Skeletal muscle satellite cell (primary cell): Measurements from ENCODE around the gene DENND4C.

Experiments
- H3K27me3 ChIP-seq: 2 replicates; pipeline ENCODE4 v1.7.0; 2013; ENCODE audit warnings: low read length; ENCODE audit not compliant: control insufficient read depth, insufficient read depth
- H3K36me3 ChIP-seq: 2 replicates; pipeline ENCODE4 v1.7.0; 2013; ENCODE audit warnings: mild to moderate bottlenecking, control low read depth, low read length; ENCODE audit not compliant: insufficient read depth
- H3K4me1 ChIP-seq: 2 replicates; pipeline ENCODE4 v1.7.0; 2013; ENCODE audit warnings: low read length; ENCODE audit not compliant: control insufficient read depth, insufficient read depth
- H3K4me2 ChIP-seq: 2 replicates; pipeline ENCODE4 v1.7.0; 2013; ENCODE audit warnings: mild to moderate bottlenecking, low read length
- H3K4me3 ChIP-seq: 2 replicates; pipeline ENCODE4 v1.7.0; 2013; ENCODE audit warnings: low read length
- H3K9ac ChIP-seq: 2 replicates; pipeline ENCODE4 v1.7.0; 2013; ENCODE audit warnings: mild to moderate bottlenecking, low read depth, low read length, moderate library complexity
- H3K9me3 ChIP-seq: replicated peaks from 2 replicates; pipeline ENCODE4 v1.7.0; 2013; ENCODE audit warnings: mild to moderate bottlenecking, control low read depth, low read length

The DENND4C gene

GRCh38 chr9:19281801-19282200 lies 51.3 kb downstream of the DENND4C start:
- Histone ChIP-seq H3K4me3 (no peak overlapping the region), H3K36me3 (no peaks in the 10 kb centered on the region), H3K4me1 (peaks cover 4% of the 10 kb centered on the region), H3K27me3 (no peaks in the 10 kb centered on the region), H3K4me2 (no peak overlapping the region), H3K9me3 (no peaks in the 10 kb centered on the region), H3K9ac (no peak overlapping the region)

- H3K4me2 ChIP-seq = no peak overlapping the region
- H3K9me3 ChIP-seq = no peaks in the 10 kb centered on the region
- H3K4me3 ChIP-seq = no peak overlapping the region
- no peak overlapping the region for H3K9ac ChIP-seq
- H3K27me3 ChIP-seq = no peaks in the 10 kb centered on the region
- no peaks in the 10 kb centered on the region for H3K36me3 ChIP-seq
- peaks cover 5% of the 10 kb centered on the region for H3K4me1 ChIP-seq
Observed at GRCh38 chr9:19283072-19283710, 52.7 kb downstream of the DENND4C start.

GRCh38 chr9:19284729-19285128 lies 54.2 kb downstream of the DENND4C start:
- no peaks in the 10 kb centered on the region for H3K9me3 ChIP-seq
- no peak overlapping the region for H3K4me3 ChIP-seq
- H3K4me2 ChIP-seq = no peak overlapping the region
- no peak overlapping the region for H3K9ac ChIP-seq
- peaks cover 5% of the 10 kb centered on the region for H3K4me1 ChIP-seq
- H3K27me3 ChIP-seq = no peaks in the 10 kb centered on the region
- H3K36me3 ChIP-seq = no peaks in the 10 kb centered on the region

GRCh38 chr9:19286634-19287188 lies 56.2 kb downstream of the DENND4C start:
- Histone ChIP-seq H3K36me3 (peaks cover 8% of the 10 kb centered on the region), H3K27me3 (no peaks in the 10 kb centered on the region), H3K4me3 (no peak overlapping the region), H3K9me3 (no peaks in the 10 kb centered on the region), H3K4me1 (peaks cover 5% of the 10 kb centered on the region), H3K4me2 (peak overlapping the region; percentile 27), H3K9ac (no peak overlapping the region)

- H3K27me3 ChIP-seq = no peaks in the 10 kb centered on the region
- H3K9me3 ChIP-seq = no peaks in the 10 kb centered on the region
- peaks cover 12% of the 10 kb centered on the region for H3K36me3 ChIP-seq
- H3K4me3 ChIP-seq = no peak overlapping the region
- peaks cover 5% of the 10 kb centered on the region for H3K4me1 ChIP-seq
- no peak overlapping the region for H3K9ac ChIP-seq
- H3K4me2 ChIP-seq = no peak overlapping the region
Observed at GRCh38 chr9:19288081-19288480, 57.6 kb downstream of the DENND4C start.

- Histone ChIP-seq H3K9ac (no peak overlapping the region), H3K4me2 (no peak overlapping the region), H3K9me3 (no peaks in the 10 kb centered on the region), H3K36me3 (peaks cover 15% of the 10 kb centered on the region), H3K4me1 (peaks cover 5% of the 10 kb centered on the region), H3K27me3 (no peaks in the 10 kb centered on the region), H3K4me3 (no peak overlapping the region)
Observed at GRCh38 chr9:19290103-19290502, 59.6 kb downstream of the DENND4C start.

- peaks cover 19% of the 10 kb centered on the region for H3K36me3 ChIP-seq
- no peak overlapping the region for H3K9ac ChIP-seq
- no peak overlapping the region for H3K4me2 ChIP-seq
- no peaks in the 10 kb centered on the region for H3K27me3 ChIP-seq
- no peak overlapping the region for H3K4me3 ChIP-seq
- no peaks in the 10 kb centered on the region for H3K9me3 ChIP-seq
- H3K4me1 ChIP-seq = peaks cover 13% of the 10 kb centered on the region
Observed at GRCh38 chr9:19294219-19294618, 63.7 kb downstream of the DENND4C start.

- Histone ChIP-seq H3K9me3 (no peaks in the 10 kb centered on the region), H3K4me3 (no peak overlapping the region), H3K27me3 (no peaks in the 10 kb centered on the region), H3K4me2 (peak overlapping the region; percentile 13), H3K9ac (no peak overlapping the region), H3K4me1 (peaks cover 13% of the 10 kb centered on the region), H3K36me3 (peaks cover 19% of the 10 kb centered on the region)
Observed at GRCh38 chr9:19298436-19299000, 68.0 kb downstream of the DENND4C start.

GRCh38 chr9:19303216-19303615 lies 72.7 kb downstream of the DENND4C start:
- H3K4me3 ChIP-seq = no peak overlapping the region
- H3K4me2 ChIP-seq = no peak overlapping the region

GRCh38 chr9:19306568-19306967 lies 76.1 kb downstream of the DENND4C start:
- Histone ChIP-seq H3K36me3 (peaks cover 5% of the 10 kb centered on the region), H3K4me1 (no peaks in the 10 kb centered on the region), H3K4me3 (no peak overlapping the region), H3K27me3 (no peaks in the 10 kb centered on the region), H3K9ac (no peak overlapping the region), H3K4me2 (no peak overlapping the region), H3K9me3 (no peaks in the 10 kb centered on the region)

More at GRCh38 chr9:19303216-19303615, 72.7 kb downstream of the DENND4C start:
- no peaks in the 10 kb centered on the region for H3K9me3 ChIP-seq
- H3K36me3 ChIP-seq = peaks cover 15% of the 10 kb centered on the region
- H3K9ac ChIP-seq = no peak overlapping the region
- H3K27me3 ChIP-seq = no peaks in the 10 kb centered on the region
- H3K4me1 ChIP-seq = peaks cover 9% of the 10 kb centered on the region

- H3K4me3 ChIP-seq = no peak overlapping the region
- no peaks in the 10 kb centered on the region for H3K9me3 ChIP-seq
- H3K36me3 ChIP-seq = peaks cover 2% of the 10 kb centered on the region
- no peak overlapping the region for H3K4me2 ChIP-seq
- no peaks in the 10 kb centered on the region for H3K27me3 ChIP-seq
- no peaks in the 10 kb centered on the region for H3K4me1 ChIP-seq
- no peak overlapping the region for H3K9ac ChIP-seq
Observed at GRCh38 chr9:19310246-19310645, 79.8 kb downstream of the DENND4C start.

GRCh38 chr9:19313573-19313972 lies 83.1 kb downstream of the DENND4C start:
- Histone ChIP-seq H3K4me2 (no peak overlapping the region), H3K9me3 (no peaks in the 10 kb centered on the region), H3K4me3 (no peak overlapping the region), H3K36me3 (peaks cover 9% of the 10 kb centered on the region), H3K9ac (no peak overlapping the region), H3K27me3 (no peaks in the 10 kb centered on the region), H3K4me1 (no peaks in the 10 kb centered on the region)
